22Rv1 (cell line): ENCODE data around the gene STK40.

Experiments
- ZFX ChIP-seq: fragments of 450-650 bp; IDR thresholded peaks from 2 replicates; pipeline ENCODE4 v1.6.1; 2017; ENCODE audit warnings: antibody characterized with exemption, borderline replicate concordance
- TF ChIP-seq, protein P1 (sequence below): fragments of 450-650 bp; IDR thresholded peaks from 2 replicates; pipeline ENCODE4 v1.5.1; 2017; ENCODE audit warnings: mild to moderate bottlenecking

DNA sequence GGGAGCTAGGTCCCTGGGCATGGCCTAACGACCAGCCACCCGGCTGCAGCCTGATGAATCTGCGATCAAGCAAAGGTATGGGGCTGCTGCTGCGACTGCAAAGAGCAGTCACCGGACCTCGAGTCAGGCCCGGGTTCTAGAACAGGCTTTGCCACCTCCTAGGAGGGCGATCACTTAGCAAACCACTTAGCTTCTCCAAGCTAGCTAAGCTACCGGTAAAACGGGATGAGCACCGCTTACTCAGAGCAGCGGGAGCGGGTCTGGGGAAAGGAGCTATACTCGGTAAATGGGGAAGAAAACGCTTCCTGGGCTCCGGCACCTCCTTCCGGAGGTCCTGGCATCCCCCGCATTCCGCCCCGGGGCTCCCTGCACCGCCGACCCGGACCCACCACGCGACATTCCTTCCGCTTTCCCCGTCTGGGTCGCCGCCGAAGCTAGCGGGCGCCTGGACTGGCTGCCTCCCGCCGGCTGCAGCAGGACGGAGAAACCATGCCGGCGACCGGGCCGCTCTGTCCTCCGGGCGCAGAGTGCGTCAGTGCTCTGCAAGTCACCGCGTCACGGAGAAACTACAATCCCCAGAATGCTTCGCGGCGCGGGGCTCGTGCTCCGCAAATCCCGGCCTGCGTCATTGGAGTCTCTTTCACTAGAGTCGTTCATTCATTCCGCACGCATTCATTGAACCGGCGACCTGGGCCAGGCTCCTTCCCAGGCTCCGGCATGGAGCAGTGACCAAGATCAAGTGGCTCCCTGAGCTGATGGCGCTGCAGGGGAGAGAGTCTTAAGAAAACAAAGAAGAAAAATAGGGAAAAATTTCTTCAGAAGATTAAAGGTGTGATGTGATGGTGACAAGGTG lies 11.9 kb upstream of the STK40 start, which contains the start of gene LSM10:
- TF ChIP-seq, protein P1, sequence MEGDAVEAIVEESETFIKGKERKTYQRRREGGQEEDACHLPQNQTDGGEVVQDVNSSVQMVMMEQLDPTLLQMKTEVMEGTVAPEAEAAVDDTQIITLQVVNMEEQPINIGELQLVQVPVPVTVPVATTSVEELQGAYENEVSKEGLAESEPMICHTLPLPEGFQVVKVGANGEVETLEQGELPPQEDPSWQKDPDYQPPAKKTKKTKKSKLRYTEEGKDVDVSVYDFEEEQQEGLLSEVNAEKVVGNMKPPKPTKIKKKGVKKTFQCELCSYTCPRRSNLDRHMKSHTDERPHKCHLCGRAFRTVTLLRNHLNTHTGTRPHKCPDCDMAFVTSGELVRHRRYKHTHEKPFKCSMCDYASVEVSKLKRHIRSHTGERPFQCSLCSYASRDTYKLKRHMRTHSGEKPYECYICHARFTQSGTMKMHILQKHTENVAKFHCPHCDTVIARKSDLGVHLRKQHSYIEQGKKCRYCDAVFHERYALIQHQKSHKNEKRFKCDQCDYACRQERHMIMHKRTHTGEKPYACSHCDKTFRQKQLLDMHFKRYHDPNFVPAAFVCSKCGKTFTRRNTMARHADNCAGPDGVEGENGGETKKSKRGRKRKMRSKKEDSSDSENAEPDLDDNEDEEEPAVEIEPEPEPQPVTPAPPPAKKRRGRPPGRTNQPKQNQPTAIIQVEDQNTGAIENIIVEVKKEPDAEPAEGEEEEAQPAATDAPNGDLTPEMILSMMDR, result no peak
- TF ChIP-seq ZFX, result no peak
